Measurements from ENCODE around the gene MAGI2. TPM values are rescaled to one million over a fixed set of nuclear protein-coding genes. Genes with fewer than 3 reads are reported as not detected.

MAGI2 gene
- total RNA-seq, 1 donor from 2014 or later: 0.10 TPM

- H3K27me3 Mint-ChIP-seq (ENCODE audit: insufficient read depth): peaks cover 6% of the 10 kb centered on the region
- DNase-seq (ENCODE audit: low spot score): no peak
- H3K36me3 Mint-ChIP-seq (ENCODE audit: low read depth): no peaks in the 10 kb centered on the region
- H3K9me3 Mint-ChIP-seq: no peaks in the 10 kb centered on the region
- H3K4me3 Mint-ChIP-seq: no peak overlapping the region
- no peaks in the 10 kb centered on the region for H3K4me1 Mint-ChIP-seq (ENCODE audit: low read depth)
- intact Hi-C loops (cut with micrococcal nuclease): no loop called here
- H3K27ac Mint-ChIP-seq: no peak overlapping the region
These were observed 1303.7 kb downstream of the MAGI2 start for GRCh38 chr7:78149787-78150186.

GRCh38 chr7:78148166-78148894 lies 1305.1 kb downstream of the MAGI2 start:
- intact Hi-C loops (cut with micrococcal nuclease): no loop called here
- Mint-ChIP-seq H3K9me3 (no peaks in the 10 kb centered on the region), H3K4me1 (ENCODE audit: low read depth) (no peaks in the 10 kb centered on the region), H3K4me3 (no peak overlapping the region), H3K36me3 (ENCODE audit: low read depth) (no peaks in the 10 kb centered on the region), H3K27ac (no peak overlapping the region), H3K27me3 (ENCODE audit: insufficient read depth) (peaks cover 6% of the 10 kb centered on the region)
- DNase-seq (ENCODE audit: low spot score): no peak

- Mint-ChIP-seq H3K27me3 (ENCODE audit: insufficient read depth) (peaks cover 6% of the 10 kb centered on the region), H3K36me3 (ENCODE audit: low read depth) (no peaks in the 10 kb centered on the region), H3K4me1 (ENCODE audit: low read depth) (no peaks in the 10 kb centered on the region), H3K9me3 (no peaks in the 10 kb centered on the region), H3K27ac (no peak overlapping the region), H3K4me3 (no peak overlapping the region)
- intact Hi-C loops (cut with micrococcal nuclease): no loop called here
- DNase-seq (ENCODE audit: low spot score): no peak
These were observed 1306.9 kb downstream of the MAGI2 start for GRCh38 chr7:78146546-78146945.

GRCh38 chr7:78143661-78144060 lies 1309.8 kb downstream of the MAGI2 start:
- DNase-seq (ENCODE audit: low spot score): no peak
- no peaks in the 10 kb centered on the region for H3K4me1 Mint-ChIP-seq (ENCODE audit: low read depth)
- no peak overlapping the region for H3K27ac Mint-ChIP-seq
- no peaks in the 10 kb centered on the region for H3K9me3 Mint-ChIP-seq
- H3K36me3 Mint-ChIP-seq (ENCODE audit: low read depth): no peaks in the 10 kb centered on the region
- H3K4me3 Mint-ChIP-seq: no peak overlapping the region
- peaks cover 6% of the 10 kb centered on the region for H3K27me3 Mint-ChIP-seq (ENCODE audit: insufficient read depth)
- intact Hi-C loops (cut with micrococcal nuclease): no loop called here

GRCh38 chr7:78141522-78142281 lies 1311.8 kb downstream of the MAGI2 start:
- DNase-seq (ENCODE audit: low spot score): no peak
- no peak overlapping the region for H3K27ac Mint-ChIP-seq
- H3K4me3 Mint-ChIP-seq: no peak overlapping the region
- H3K27me3 Mint-ChIP-seq (ENCODE audit: insufficient read depth): peaks cover 4% of the 10 kb centered on the region
- no peaks in the 10 kb centered on the region for H3K4me1 Mint-ChIP-seq (ENCODE audit: low read depth)
- intact Hi-C loops (cut with micrococcal nuclease): no loop called here
- no peaks in the 10 kb centered on the region for H3K36me3 Mint-ChIP-seq (ENCODE audit: low read depth)
- H3K9me3 Mint-ChIP-seq: no peaks in the 10 kb centered on the region

- Mint-ChIP-seq H3K27me3 (ENCODE audit: insufficient read depth) (no peaks in the 10 kb centered on the region), H3K4me1 (ENCODE audit: low read depth) (no peaks in the 10 kb centered on the region), H3K4me3 (no peak overlapping the region), H3K36me3 (ENCODE audit: low read depth) (no peaks in the 10 kb centered on the region), H3K9me3 (no peaks in the 10 kb centered on the region), H3K27ac (no peak overlapping the region)
- no peak for DNase-seq (ENCODE audit: low spot score)
- intact Hi-C loops (cut with micrococcal nuclease): no loop called here
These were observed 1313.4 kb downstream of the MAGI2 start for GRCh38 chr7:78140109-78140508.

- no peak for DNase-seq (ENCODE audit: low spot score)
- H3K27me3 Mint-ChIP-seq (ENCODE audit: insufficient read depth): no peaks in the 10 kb centered on the region
- H3K36me3 Mint-ChIP-seq (ENCODE audit: low read depth): no peaks in the 10 kb centered on the region
- H3K4me3 Mint-ChIP-seq: no peak overlapping the region
- no peak overlapping the region for H3K27ac Mint-ChIP-seq
- no peaks in the 10 kb centered on the region for H3K4me1 Mint-ChIP-seq (ENCODE audit: low read depth)
- intact Hi-C loops (cut with micrococcal nuclease): no loop called here
- H3K9me3 Mint-ChIP-seq: no peaks in the 10 kb centered on the region
These were observed 1314.1 kb downstream of the MAGI2 start for GRCh38 chr7:78139335-78139734.

GRCh38 chr7:78134774-78135173 lies 1318.7 kb downstream of the MAGI2 start:
- DNase-seq (ENCODE audit: low spot score): no peak
- intact Hi-C loops (cut with micrococcal nuclease): no loop called here
- Mint-ChIP-seq H3K27me3 (ENCODE audit: insufficient read depth) (no peaks in the 10 kb centered on the region), H3K4me1 (ENCODE audit: low read depth) (no peaks in the 10 kb centered on the region), H3K9me3 (no peaks in the 10 kb centered on the region), H3K36me3 (ENCODE audit: low read depth) (no peaks in the 10 kb centered on the region), H3K27ac (no peak overlapping the region), H3K4me3 (no peak overlapping the region)

GRCh38 chr7:78134256-78134655 lies 1319.2 kb downstream of the MAGI2 start:
- intact Hi-C loops (cut with micrococcal nuclease): no loop called here
- H3K27ac Mint-ChIP-seq: no peak overlapping the region
- no peak for DNase-seq (ENCODE audit: low spot score)
- no peaks in the 10 kb centered on the region for H3K4me1 Mint-ChIP-seq (ENCODE audit: low read depth)
- no peak overlapping the region for H3K4me3 Mint-ChIP-seq
- no peaks in the 10 kb centered on the region for H3K27me3 Mint-ChIP-seq (ENCODE audit: insufficient read depth)
- no peaks in the 10 kb centered on the region for H3K36me3 Mint-ChIP-seq (ENCODE audit: low read depth)
- no peaks in the 10 kb centered on the region for H3K9me3 Mint-ChIP-seq

GRCh38 chr7:78130446-78131215 lies 1322.8 kb downstream of the MAGI2 start:
- DNase-seq (ENCODE audit: low spot score): no peak
- Mint-ChIP-seq H3K27ac (no peak overlapping the region), H3K4me1 (ENCODE audit: low read depth) (no peaks in the 10 kb centered on the region), H3K9me3 (no peaks in the 10 kb centered on the region), H3K4me3 (no peak overlapping the region), H3K36me3 (ENCODE audit: low read depth) (no peaks in the 10 kb centered on the region), H3K27me3 (ENCODE audit: insufficient read depth) (no peaks in the 10 kb centered on the region)
- intact Hi-C loops (cut with micrococcal nuclease): no loop called here

GRCh38 chr7:78129865-78130264 lies 1323.6 kb downstream of the MAGI2 start:
- Mint-ChIP-seq H3K4me1 (ENCODE audit: low read depth) (no peaks in the 10 kb centered on the region), H3K4me3 (no peak overlapping the region), H3K27me3 (ENCODE audit: insufficient read depth) (no peaks in the 10 kb centered on the region), H3K27ac (no peak overlapping the region), H3K9me3 (no peaks in the 10 kb centered on the region), H3K36me3 (ENCODE audit: low read depth) (no peaks in the 10 kb centered on the region)
- intact Hi-C loops (cut with micrococcal nuclease): no loop called here
- no peak for DNase-seq (ENCODE audit: low spot score)

- intact Hi-C loops (cut with micrococcal nuclease): no loop called here
- Mint-ChIP-seq H3K4me3 (no peak overlapping the region), H3K27me3 (ENCODE audit: insufficient read depth) (no peaks in the 10 kb centered on the region), H3K4me1 (ENCODE audit: low read depth) (no peaks in the 10 kb centered on the region), H3K36me3 (ENCODE audit: low read depth) (no peaks in the 10 kb centered on the region), H3K27ac (no peak overlapping the region), H3K9me3 (no peaks in the 10 kb centered on the region)
- DNase-seq (ENCODE audit: low spot score): no peak
These were observed 1326.5 kb downstream of the MAGI2 start for GRCh38 chr7:78127009-78127408.

GRCh38 chr7:78125884-78126283 lies 1327.6 kb downstream of the MAGI2 start:
- H3K27me3 Mint-ChIP-seq (ENCODE audit: insufficient read depth): no peaks in the 10 kb centered on the region
- H3K4me3 Mint-ChIP-seq: no peak overlapping the region
- H3K4me1 Mint-ChIP-seq (ENCODE audit: low read depth): no peaks in the 10 kb centered on the region
- DNase-seq (ENCODE audit: low spot score): no peak
- H3K9me3 Mint-ChIP-seq: no peaks in the 10 kb centered on the region
- no peaks in the 10 kb centered on the region for H3K36me3 Mint-ChIP-seq (ENCODE audit: low read depth)
- no peak overlapping the region for H3K27ac Mint-ChIP-seq
- intact Hi-C loops (cut with micrococcal nuclease): no loop called here

Measured in activated T-helper 1 cell treated with anti-CD3 and anti-CD28 coated beads, Interleukin-12 subunit alpha, Interleukin-12 subunit beta, Interleukin-2, Interleukin-4 antibody, amounts not matched to agents 30 ng/mL and 10 ng/mL and 1 ng/mL, durations not matched to agents 14 hours and 24 hours and 36 hours (primary cell).